Nephron progenitor cell (in vitro differentiated cells): ENCODE results near the gene B3GNT3.

Experiments
- DNase-seq: peaks from one replicate; pipeline ENCODE4 v3.0.0; 2021
- H3K27ac Mint-ChIP-seq: 2 replicates; pipeline ENCODE4 v1.8.0; 2021; ENCODE audit warnings: mild to moderate bottlenecking, moderate library complexity, mixed read lengths
- H3K27me3 Mint-ChIP-seq: 2 replicates; pipeline ENCODE4 v1.8.0; 2021; ENCODE audit warnings: mild to moderate bottlenecking, low read depth, mixed read lengths; ENCODE audit not compliant: poor library complexity
- H3K36me3 Mint-ChIP-seq: 2 replicates; pipeline ENCODE4 v1.8.0; 2021; ENCODE audit warnings: low read depth, mixed read lengths
- H3K4me1 Mint-ChIP-seq: 2 replicates; pipeline ENCODE4 v1.8.0; 2021; ENCODE audit warnings: mixed read lengths
- H3K4me3 Mint-ChIP-seq: 2 replicates; pipeline ENCODE4 v1.8.0; 2021; ENCODE audit warnings: mild to moderate bottlenecking, moderate library complexity, mixed read lengths
- H3K9me3 Mint-ChIP-seq: 2 replicates; pipeline ENCODE4 v1.8.0; 2021; ENCODE audit warnings: mild to moderate bottlenecking, moderate library complexity, mixed read lengths
- CTCF ChIP-seq: fragments of 200-600 bp; sonication (generic); IDR thresholded peaks from 2 replicates; pipeline ENCODE4 v1.5.0; 2021; ENCODE audit warnings: antibody characterized with exemption

B3GNT3 gene

GRCh38 chr19:17862711-17863519 lies 68.0 kb downstream of the B3GNT3 start:
- no peaks in the 10 kb centered on the region for H3K9me3 Mint-ChIP-seq
- no peak for DNase-seq
- H3K27me3 Mint-ChIP-seq: peaks cover 17% of the 10 kb centered on the region
- peak overlapping the region; percentile 95 for H3K27ac Mint-ChIP-seq
- peaks cover 37% of the 10 kb centered on the region for H3K4me1 Mint-ChIP-seq
- peaks cover 54% of the 10 kb centered on the region for H3K36me3 Mint-ChIP-seq
- H3K4me3 Mint-ChIP-seq: peak overlapping the region; percentile 69
- no peak for TF ChIP-seq CTCF
